ENCODE measurements around the gene LRCH1. TPM values are rescaled to one million over a fixed set of nuclear protein-coding genes. Genes with fewer than 3 reads are reported as not detected.
A peak's percentile ranks its signal among the peaks of the same experiment; 100 is the strongest.

The LRCH1 gene
- total and polyA plus RNA-seq, 2 of the 13 experiments (the other 11 are each of a cell fraction or from before 2014, with no cell fraction given): 4.1 to 12.6 TPM

DNA sequence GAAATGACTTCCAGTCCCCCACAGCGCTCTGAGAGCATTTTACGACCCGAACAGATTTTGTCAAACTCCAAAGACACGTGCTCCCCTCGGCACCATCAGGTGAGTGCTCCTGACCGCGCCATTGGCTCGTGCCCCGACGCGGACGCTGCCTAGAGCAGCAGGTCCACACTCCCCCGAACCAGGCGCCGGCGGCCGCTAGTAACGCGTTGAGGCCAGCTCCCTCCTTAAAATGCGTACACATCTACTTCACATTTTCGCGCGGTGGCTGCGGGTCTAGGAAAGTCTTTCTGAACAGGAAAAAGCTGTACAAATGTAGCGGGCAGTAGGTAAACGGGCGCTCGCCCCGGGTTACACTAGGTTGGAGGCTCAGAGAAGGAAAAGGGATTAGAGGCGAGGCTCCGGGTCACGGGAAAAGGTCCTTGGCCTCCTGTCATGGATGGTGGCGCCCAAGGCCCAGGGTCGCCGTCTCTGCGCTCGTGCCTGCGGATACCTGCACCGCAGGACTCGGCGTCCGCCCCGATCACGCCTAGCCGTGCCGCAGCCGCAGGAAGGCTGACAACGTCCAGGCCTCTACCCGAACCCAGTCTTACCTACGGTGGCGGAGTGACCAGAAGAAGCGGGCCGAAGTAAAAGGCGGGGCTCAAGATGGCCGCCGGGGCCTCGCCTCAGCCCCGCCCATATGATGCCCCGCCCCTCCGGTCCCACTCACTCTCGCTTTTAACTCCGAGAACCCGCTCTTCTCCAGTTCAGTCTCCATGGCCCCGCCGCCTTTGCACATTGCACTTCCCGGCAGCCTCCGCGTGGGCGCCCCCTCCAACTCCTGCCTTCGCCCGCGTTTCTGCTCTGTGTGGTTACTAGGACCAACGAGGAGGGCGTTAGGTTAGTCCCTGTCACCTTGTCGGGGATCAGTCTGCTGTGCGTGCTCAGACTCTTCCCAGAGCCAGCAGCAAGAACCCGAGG lies 243.8 kb downstream of the LRCH1 start, which contains the start of gene ESD (continued):
- TF ChIP-seq, protein P1, sequence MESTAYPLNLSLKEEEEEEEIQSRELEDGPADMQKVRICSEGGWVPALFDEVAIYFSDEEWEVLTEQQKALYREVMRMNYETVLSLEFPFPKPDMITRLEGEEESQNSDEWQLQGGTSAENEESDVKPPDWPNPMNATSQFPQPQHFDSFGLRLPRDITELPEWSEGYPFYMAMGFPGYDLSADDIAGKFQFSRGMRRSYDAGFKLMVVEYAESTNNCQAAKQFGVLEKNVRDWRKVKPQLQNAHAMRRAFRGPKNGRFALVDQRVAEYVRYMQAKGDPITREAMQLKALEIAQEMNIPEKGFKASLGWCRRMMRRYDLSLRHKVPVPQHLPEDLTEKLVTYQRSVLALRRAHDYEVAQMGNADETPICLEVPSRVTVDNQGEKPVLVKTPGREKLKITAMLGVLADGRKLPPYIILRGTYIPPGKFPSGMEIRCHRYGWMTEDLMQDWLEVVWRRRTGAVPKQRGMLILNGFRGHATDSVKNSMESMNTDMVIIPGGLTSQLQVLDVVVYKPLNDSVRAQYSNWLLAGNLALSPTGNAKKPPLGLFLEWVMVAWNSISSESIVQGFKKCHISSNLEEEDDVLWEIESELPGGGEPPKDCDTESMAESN (CRISPR knock-in tag; conservative IDR thresholded peaks at IDR 0.05): peak; percentile 83
- TF ChIP-seq MXD4 (CRISPR knock-in tag; IDR thresholded peaks at IDR 0.05) (peak; percentile 69), NFIC (IDR thresholded peaks at IDR 0.05; ENCODE audit: low read length) (no peak), ZNF382 (CRISPR knock-in tag; IDR thresholded peaks at IDR 0.05; ENCODE audit: borderline replicate concordance) (no peak), ZNF207 (IDR thresholded peaks at IDR 0.05; ENCODE audit: borderline replicate concordance) (no peak), ZNF460 (CRISPR knock-in tag; IDR thresholded peaks at IDR 0.05; ENCODE audit: borderline replicate concordance) (no peak), ZNF746 (CRISPR knock-in tag; IDR thresholded peaks at IDR 0.05) (no peak), ZNF572 (CRISPR knock-in tag; IDR thresholded peaks at IDR 0.05) (0 out of 2 replicates have a peak, but pooled peaks have one; percentile 67), TBL1XR1 (IDR thresholded peaks at IDR 0.05; ENCODE audit: borderline replicate concordance, low read length, partially characterized antibody) (no peak), POLR2G (IDR thresholded peaks at IDR 0.05; ENCODE audit: low read depth, low read length) (peak; percentile 74), TOPORS (CRISPR knock-in tag; IDR thresholded peaks at IDR 0.05) (no peak; the same call in 1 of the 2 replicates), ZNF713 (CRISPR knock-in tag; IDR thresholded peaks at IDR 0.05) (no peak; the same call in 1 of the 2 replicates), NFYB (CRISPR knock-in tag; IDR thresholded peaks at IDR 0.05) (peak; percentile 74)
- TF ChIP-seq, protein P2, sequence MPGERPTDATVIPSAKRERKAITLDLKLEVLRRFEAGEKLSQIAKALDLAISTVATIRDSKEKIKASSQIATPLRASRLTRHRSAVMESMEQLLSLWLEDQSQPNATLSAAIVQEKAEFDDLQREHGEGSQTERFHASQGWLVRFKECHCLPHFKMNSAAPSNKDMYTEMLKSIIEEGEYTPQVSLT (CRISPR knock-in tag; IDR thresholded peaks at IDR 0.05; ENCODE audit: borderline replicate concordance, low read depth): no peak
- TF ChIP-seq, protein P3, sequence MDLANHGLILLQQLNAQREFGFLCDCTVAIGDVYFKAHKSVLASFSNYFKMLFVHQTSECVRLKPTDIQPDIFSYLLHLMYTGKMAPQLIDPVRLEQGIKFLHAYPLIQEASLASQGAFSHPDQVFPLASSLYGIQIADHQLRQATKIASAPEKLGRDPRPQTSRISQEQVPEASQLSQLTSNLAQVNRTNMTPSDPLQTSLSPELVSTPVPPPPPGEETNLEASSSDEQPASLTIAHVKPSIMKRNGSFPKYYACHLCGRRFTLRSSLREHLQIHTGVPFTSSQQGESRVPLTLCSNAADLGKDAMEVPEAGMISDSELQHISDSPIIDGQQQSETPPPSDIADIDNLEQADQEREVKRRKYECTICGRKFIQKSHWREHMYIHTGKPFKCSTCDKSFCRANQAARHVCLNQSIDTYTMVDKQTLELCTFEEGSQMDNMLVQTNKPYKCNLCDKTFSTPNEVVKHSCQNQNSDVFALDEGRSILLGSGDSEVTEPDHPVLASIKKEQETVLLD (CRISPR knock-in tag; IDR thresholded peaks at IDR 0.05; ENCODE audit: low read depth): peak; percentile 42; the same call in 1 of the 2 replicates
- TF ChIP-seq, protein P4, sequence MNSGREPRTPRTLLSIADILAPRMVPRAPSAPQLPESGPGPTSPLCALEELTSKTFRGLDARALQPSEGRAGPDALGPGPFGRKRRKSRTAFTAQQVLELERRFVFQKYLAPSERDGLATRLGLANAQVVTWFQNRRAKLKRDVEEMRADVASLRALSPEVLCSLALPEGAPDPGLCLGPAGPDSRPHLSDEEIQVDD (CRISPR knock-in tag; IDR thresholded peaks at IDR 0.05; ENCODE audit: borderline replicate concordance): peak; percentile 47; the same call in 1 of the 2 replicates
- TF ChIP-seq, protein P5, sequence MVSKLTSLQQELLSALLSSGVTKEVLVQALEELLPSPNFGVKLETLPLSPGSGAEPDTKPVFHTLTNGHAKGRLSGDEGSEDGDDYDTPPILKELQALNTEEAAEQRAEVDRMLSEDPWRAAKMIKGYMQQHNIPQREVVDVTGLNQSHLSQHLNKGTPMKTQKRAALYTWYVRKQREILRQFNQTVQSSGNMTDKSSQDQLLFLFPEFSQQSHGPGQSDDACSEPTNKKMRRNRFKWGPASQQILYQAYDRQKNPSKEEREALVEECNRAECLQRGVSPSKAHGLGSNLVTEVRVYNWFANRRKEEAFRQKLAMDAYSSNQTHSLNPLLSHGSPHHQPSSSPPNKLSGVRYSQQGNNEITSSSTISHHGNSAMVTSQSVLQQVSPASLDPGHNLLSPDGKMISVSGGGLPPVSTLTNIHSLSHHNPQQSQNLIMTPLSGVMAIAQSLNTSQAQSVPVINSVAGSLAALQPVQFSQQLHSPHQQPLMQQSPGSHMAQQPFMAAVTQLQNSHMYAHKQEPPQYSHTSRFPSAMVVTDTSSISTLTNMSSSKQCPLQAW (CRISPR knock-in tag; IDR thresholded peaks at IDR 0.05): peak; percentile 55; the same call in 1 of the 2 replicates
- TF ChIP-seq, protein P6, sequence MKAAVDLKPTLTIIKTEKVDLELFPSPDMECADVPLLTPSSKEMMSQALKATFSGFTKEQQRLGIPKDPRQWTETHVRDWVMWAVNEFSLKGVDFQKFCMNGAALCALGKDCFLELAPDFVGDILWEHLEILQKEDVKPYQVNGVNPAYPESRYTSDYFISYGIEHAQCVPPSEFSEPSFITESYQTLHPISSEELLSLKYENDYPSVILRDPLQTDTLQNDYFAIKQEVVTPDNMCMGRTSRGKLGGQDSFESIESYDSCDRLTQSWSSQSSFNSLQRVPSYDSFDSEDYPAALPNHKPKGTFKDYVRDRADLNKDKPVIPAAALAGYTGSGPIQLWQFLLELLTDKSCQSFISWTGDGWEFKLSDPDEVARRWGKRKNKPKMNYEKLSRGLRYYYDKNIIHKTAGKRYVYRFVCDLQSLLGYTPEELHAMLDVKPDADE (CRISPR knock-in tag; IDR thresholded peaks at IDR 0.05): 0 out of 2 replicates have a peak, but pooled peaks have one; percentile 60
- TF ChIP-seq, protein P7, sequence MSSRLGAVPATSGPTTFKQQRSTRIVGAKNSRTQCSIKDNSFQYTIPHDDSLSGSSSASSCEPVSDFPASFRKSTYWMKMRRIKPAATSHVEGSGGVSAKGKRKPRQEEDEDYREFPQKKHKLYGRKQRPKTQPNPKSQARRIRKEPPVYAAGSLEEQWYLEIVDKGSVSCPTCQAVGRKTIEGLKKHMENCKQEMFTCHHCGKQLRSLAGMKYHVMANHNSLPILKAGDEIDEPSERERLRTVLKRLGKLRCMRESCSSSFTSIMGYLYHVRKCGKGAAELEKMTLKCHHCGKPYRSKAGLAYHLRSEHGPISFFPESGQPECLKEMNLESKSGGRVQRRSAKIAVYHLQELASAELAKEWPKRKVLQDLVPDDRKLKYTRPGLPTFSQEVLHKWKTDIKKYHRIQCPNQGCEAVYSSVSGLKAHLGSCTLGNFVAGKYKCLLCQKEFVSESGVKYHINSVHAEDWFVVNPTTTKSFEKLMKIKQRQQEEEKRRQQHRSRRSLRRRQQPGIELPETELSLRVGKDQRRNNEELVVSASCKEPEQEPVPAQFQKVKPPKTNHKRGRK (CRISPR knock-in tag; IDR thresholded peaks at IDR 0.05): no peak; the same call in none of the 2 replicates

All from HepG2 (cell line).